Measurements from ENCODE around the gene FCAMR.

The FCAMR gene

GRCh38 chr1:206998816-206999215 lies 28.6 kb upstream of the FCAMR start:
- no peak for DNase-seq (ENCODE audit: low spot score)

- no peak for DNase-seq (ENCODE audit: low spot score)
These were observed 22.5 kb upstream of the FCAMR start for GRCh38 chr1:206992790-206993189.

DNA sequence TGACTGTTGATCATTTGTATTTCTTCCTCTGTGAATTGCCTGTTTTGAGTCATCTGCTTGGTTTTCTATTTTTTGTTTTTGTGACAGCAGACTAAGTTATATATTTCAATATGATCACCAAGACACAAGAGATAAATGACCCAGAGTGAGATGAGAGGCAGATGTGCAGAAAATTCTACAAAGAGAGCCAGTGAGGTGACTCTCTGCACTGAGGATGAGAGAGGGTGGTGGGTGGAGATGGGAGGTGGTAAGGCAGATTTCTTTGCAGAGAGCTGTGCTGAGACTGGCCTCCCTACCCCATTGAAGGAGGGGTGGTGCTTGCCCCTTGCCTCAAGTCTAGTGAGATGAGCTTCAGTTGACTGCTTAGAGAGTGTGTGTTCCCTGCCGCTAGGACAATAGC lies 17.6 kb upstream of the FCAMR start:
- no peak for DNase-seq (ENCODE audit: low spot score)

DNA sequence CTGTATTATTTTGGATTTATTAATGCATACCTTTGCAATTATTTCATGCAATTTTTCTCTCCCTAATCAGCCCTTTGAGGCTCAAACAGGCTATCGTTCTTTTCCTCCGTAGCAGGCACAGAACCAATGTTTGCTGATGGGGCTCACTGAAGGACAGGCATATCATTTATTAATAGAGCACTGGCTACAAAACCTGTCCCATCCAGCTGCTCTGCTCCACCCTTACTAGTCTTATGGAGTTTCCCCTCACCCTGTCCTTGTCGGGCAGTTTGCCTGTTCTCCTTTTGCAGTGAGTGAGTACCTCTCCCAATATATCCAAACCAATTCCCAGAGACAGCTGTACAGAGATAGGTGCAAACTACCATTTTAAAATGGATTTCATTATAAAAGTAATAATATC lies 16.6 kb upstream of the FCAMR start:
- DNase-seq (ENCODE audit: low spot score), result no peak

DNA sequence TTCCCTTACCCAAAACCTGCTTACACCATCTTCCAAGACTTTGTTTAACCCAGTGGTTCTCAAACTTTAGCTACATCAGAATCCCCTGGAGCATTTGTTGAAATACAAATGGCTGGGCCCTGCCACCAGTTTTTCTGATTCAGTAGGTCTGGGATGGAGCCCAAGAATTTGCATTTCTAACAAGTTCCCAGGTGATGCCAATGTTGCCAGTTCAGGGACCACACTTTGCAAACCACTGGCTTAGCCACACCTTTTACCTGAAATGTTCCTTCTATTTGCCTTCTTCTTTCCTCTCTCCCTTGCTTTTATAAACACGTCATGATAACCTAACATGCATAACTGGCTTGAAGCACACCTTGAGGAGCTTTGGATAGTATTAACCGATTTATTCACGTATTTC lies 16.1 kb upstream of the FCAMR start:
- no peak for DNase-seq (ENCODE audit: low spot score)

GRCh38 chr1:206985162-206985749 lies 15.0 kb upstream of the FCAMR start:
- no peak for DNase-seq (ENCODE audit: low spot score)

- DNase-seq (ENCODE audit: low spot score), result peak; percentile 59
These were observed 12.0 kb upstream of the FCAMR start for GRCh38 chr1:206982216-206982615.

DNA sequence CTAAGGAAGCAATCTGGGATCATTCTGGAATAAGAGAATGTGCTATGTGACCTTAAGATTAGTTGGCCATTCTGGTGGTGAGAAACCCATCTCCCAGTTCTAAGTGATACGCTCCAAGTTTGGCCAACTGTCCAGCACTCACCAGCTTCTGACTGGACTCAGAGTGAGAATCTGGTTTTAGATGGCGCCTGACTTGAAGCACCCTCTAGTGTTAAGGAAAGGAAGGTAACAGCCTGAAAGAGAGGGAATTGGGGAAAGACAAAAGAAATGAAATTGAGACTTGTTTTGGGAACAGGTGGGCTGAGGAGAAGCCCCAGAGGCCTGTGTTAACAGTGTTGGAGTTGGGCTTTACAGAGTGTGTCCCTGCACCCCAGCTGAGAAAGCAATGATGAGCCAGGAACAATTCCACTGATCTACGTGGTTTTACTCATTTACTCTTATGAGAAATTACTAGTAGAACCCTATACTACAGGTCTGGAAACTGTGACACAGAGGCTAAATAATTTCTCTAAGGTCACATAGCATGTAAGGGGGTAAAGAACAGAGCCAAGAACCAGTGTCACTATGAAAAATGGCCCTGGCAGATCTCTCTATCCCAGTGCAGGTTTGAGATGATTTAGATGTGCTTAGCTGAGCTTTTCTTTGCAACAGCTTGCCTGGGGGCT lies 9.3 kb upstream of the FCAMR start:
- DNase-seq (ENCODE audit: low spot score), result no peak

DNA sequence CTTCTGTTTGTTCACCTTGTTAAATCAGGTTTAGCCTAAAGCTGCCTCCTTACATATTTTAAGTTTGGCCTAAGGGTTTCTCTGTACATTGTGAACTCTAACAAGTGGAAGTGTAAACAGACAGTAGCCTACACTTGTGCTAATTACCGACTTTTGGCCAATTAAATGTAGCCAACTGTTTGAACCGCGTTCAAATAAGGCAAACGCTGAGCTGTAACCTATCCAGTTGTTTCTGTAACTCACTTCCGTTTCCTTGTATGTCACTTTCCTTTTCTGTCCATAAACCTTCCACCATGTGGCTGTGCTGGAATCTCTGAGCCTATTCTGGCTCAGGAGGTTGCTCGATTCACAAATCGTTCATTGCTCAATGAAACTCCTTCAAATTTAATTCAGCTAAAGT lies 8.0 kb upstream of the FCAMR start:
- no peak for DNase-seq (ENCODE audit: low spot score)

DNA sequence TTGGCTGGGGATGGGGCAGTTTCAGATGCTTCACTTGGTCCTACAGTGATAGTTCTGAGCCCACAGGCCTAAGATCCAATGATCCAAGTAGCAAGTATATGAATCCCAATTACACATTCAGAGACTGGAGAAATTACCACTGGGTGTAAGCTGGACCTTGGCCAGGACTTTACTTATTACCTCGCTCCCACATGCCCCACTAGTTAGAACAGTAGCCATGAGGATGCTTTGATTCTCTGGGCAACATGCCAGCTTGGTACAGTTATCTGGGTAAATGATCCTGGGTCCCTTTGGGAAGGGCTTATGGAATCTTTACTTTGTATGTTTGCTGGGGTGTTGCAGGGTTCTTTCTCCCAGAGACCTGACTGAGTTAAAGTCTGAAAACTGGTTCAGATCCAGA lies 5.0 kb upstream of the FCAMR start:
- no peak for DNase-seq (ENCODE audit: low spot score)

DNA sequence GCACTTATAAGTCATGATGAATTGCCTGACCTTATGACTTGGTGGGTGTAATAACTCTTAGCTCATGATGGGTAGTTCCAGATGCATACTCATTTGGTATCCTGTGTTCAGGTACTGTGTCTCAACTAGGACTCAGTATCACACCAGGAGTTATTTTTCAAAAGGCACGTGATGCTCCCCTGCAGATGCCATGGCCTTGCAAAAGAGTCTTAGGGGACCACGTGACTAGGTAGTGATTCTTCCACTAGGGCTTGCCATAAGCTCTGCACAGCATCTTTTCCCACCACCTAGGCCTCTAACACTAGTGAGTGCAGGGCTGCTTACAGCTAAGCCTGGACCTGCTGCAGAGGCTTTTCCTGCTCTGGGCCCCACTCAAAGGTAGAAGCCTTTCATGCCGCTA lies 3.9 kb upstream of the FCAMR start:
- no peak for DNase-seq (ENCODE audit: low spot score)

DNA sequence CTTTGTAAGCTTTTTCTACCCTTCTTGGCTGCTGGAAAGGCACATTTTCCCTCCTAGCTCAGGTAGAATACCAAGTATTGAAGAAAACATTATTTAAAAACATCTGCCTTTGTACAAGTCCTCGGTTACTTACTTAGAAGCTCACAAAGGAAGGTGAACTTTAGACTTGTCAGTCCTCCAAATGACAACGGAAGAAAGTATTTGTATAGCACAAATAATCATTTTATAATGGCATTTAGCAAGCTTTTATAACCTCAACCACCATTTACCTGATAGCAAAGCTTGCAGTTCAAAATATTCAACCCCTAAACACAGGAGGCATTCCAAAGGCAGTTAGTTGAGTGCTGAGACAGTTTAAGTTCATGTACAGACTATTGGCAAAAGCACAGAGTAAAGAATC lies 2.5 kb upstream of the FCAMR start:
- DNase-seq (ENCODE audit: low spot score), result no peak

- no peak for DNase-seq (ENCODE audit: low spot score)
These were observed 882 bp upstream of the FCAMR start for GRCh38 chr1:206971029-206971655.

DNA sequence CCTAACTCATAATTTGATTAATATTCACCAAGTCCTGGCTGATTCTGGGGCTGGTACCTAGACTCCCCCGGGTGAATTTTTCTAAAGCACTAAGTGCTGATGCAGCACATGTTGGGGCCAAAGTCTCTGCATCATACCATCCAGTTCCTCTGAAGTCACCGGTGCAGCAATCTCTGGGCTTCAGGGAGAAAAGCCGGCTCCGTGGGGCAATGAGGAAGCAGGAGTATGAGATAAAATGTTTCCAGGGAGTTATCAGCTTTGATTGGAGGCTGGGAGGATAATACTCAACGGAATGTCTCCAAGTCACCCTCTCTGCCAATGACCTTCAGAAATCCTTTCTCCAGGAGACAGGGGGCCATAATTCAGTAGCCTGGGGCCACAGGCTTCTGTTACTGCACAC lies 1.2 kb downstream of the FCAMR start:
- DNase-seq (ENCODE audit: low spot score), result no peak

GRCh38 chr1:206967096-206967849 lies 3.0 kb downstream of the FCAMR start:
- no peak for DNase-seq (ENCODE audit: low spot score)

- no peak for DNase-seq (ENCODE audit: low spot score)
These were observed 4.5 kb downstream of the FCAMR start for GRCh38 chr1:206965781-206966180.

- no peak for DNase-seq (ENCODE audit: low spot score)
These were observed 6.5 kb downstream of the FCAMR start for GRCh38 chr1:206963740-206964139.

GRCh38 chr1:206963119-206963712 lies 7.0 kb downstream of the FCAMR start:
- no peak for DNase-seq (ENCODE audit: low spot score)

- no peak for DNase-seq (ENCODE audit: low spot score)
These were observed 8.0 kb downstream of the FCAMR start for GRCh38 chr1:206962272-206962671.

DNA sequence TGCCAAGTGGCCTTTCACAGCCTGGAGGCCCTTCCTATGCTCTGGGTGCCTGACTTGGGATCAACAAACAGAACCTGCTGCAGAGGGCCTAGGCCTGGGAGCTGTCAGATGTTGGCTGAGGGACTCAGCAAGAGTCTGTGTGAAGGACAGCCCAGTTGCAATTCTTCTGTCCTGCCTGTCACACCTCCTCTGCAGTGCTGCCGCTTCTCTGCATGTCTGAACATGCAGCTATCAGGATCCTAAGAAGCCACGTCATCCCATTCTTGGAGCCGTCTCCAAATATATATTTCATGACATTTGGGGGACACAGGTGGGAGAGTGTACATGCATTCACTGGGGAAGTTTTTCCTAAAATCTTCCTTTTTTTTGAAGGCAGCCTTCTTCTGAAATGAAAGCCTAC lies 8.6 kb downstream of the FCAMR start:
- DNase-seq (ENCODE audit: low spot score), result no peak

DNA sequence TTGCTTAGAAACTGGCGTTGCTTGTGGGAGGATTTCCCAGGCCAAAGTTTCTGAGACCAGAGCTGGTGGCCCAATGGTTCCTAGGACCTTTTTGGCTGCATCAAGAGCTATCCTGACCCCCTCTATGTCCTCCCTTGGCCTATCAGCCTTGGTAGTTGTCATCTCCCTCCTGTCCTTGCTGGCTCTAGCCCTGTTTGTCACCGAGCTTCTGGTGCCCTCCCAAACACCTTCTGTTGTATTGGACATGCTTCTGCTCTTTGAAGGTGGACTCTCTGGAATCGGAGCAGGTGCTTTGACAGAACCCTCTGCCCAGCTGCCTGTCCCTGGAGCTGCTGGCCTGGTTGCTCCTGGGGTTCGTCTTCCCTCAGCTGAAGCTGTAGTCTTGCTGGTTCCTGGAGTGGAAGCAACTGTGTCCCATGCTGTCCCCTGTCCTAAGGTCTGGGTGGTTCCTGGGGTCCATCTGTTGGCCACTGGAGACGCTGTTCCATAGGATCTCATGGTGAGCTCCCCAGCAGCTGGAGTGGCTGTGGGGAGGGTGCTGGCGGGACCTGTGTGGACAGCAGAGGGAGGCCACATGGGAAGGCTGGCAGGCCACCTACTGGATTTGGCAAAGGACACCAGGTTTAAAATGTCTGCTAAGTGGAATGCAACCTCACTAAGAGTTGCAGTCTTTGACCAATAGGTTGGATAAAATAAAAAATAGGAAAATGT lies 9.4 kb downstream of the FCAMR start:
- DNase-seq (ENCODE audit: low spot score), result no peak

GRCh38 chr1:206958144-206958543 lies 12.1 kb downstream of the FCAMR start:
- no peak for DNase-seq (ENCODE audit: low spot score)
